Midbrain (tissue), 1 donor: ENCODE results near the gene PASK.

Experiments used
- DNase-seq: peaks from one replicate; lab custom pipeline; 2025; lab: John Stamatoyannopoulos, UW

PASK gene

GRCh38 chr2:241179899-241180298 lies 30.6 kb upstream of the PASK start:
- no peak for DNase-seq

GRCh38 chr2:241178961-241179360 lies 29.7 kb upstream of the PASK start:
- DNase-seq, result no peak

DNA sequence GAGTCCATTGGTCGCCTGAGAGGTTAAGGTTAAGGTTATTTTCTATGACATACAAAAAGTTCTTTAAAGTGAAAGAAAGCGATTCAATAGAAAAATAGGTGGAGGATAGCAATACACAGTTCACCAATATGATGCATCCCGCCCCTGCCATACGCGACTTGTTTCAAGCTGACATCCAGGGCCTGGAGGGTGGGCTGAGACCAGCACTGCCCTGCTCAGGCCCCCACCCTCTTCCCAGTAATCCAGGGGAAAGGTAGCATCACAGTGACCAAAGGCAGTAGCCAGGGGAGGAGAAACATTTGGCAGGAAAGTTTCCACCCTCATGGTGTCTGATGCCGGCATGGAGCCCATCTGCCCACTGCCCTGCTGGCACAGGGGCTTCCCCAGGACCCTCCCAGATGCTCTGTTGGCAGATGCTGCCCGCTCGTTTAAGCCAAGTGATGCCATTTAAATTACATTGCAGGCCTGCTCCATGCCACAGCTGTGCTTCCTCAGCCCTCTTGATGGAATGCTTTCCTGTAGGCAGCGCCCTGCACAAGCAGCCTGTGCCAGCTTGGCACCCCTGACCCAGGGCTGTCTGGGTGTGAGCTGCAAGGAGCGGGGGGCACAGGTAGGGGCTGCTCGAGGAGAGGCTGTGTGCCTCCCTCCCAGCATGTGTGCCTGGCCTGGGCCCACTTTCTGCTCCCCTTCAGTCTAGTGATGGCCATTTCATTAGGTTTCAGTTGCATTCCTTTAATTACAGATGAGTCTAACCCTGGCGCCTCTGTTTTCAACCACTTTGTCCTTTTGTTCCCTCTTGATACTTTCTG lies 28.5 kb upstream of the PASK start:
- DNase-seq, result no peak

- no peak for DNase-seq
These were observed 24.3 kb upstream of the PASK start for GRCh38 chr2:241173557-241173956.

DNA sequence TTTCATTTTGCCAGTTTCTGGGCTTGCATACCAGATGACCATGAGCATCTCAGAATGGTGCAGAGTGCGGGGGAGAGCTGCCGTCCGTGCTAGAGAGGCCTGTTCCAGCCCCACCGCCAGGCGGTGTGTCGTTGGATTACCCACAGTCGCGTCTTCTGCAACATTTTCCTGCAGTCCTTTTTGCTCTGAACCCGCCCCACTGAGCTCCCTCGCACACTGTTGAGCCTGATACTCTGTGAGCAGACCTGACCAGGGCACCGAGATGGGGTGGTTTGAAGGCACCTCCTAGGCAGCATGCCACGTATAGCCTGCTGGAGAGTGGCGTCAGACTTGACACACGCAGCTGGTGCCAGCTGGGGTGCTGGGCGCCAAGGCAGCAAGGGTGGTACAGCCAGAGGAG lies 19.1 kb upstream of the PASK start:
- DNase-seq, result no peak

- no peak for DNase-seq
These were observed 14.4 kb upstream of the PASK start for GRCh38 chr2:241163601-241164118.

DNA sequence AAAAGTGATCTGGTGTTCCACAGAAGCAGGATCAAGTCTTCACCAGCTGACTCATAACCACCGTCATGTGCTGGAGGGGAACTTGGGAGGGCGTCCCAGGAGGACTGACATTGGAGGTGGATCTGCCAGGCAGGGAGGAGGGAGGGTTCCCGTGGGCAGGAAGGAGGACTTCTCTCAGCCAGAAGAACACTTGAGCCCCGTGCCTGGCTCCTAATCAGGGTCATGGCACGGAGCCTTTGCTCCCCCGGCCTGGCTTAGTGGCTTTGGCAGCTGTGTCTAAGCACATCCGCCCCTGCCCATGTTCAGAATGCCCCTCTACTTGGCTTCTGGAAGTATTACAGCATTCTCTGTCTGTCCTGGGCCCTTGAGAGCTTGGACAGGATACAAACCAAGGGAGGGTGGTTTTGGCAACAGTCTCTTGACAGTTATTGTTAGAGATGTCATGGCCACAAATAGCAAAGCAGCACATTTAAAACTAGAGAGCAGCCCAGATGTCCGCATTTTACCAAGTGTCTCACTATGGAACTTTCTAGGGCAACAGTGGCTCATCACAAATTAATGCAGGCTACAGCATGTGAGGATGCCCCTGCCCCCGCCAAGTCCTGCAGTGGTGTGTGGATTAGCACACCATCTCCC lies 12.5 kb upstream of the PASK start:
- peak; percentile 54 for DNase-seq

GRCh38 chr2:241160318-241160717 lies 11.0 kb upstream of the PASK start:
- DNase-seq, result no peak

- DNase-seq, result no peak
These were observed 9.8 kb upstream of the PASK start for GRCh38 chr2:241159116-241159515.

DNA sequence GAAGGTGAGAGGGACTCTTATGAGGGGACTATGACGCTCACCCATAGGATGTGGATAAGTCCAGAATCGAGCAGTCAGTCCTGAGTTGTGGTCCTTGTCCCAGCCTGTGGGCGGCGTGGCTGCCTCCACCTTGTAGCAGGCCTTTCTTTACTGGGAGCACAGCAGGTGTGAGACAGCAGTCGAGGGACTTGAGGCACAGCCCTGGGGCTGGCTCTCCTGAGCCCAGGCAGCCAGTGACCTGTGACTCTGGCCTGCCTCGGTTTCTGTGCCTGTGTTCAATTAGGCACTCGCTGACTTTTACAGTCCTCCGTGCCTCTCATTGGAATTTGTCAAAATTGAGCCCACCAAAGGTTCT lies 9.3 kb upstream of the PASK start:
- DNase-seq, result no peak

DNA sequence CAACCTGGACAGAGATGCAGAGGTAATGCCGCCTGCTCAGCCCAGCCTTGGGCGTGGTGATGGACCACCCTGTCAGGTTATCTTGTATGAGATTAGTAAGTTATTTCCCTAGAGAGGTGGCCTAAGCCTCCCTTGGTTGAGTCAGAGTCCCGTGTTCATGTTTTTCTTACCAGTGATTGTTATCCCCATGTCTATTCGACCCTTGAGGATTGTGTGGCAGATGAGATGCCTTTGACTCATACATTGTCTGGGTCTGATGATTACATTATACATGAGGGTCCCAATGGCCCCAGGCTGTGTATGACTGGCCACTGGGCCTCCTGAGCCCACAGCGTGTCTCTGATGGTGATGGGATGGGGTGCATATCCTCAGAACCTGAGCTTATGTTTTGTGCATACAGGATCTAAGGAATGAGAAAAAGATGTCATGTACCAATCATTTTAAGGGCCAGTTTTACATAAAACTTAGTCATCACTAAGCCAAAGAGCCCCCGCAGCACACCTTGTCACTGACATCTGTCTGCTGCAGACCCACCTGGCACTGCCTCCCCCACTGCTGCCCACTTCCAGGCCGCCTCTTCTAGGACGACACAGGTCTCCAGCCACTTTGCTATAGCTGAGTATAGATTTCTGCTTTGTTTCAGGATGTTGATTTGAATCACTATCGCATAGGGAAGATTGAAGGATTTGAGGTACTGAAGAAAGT lies 8.7 kb upstream of the PASK start:
- DNase-seq, result no peak

GRCh38 chr2:241156971-241157441 lies 7.7 kb upstream of the PASK start:
- DNase-seq, result no peak

DNA sequence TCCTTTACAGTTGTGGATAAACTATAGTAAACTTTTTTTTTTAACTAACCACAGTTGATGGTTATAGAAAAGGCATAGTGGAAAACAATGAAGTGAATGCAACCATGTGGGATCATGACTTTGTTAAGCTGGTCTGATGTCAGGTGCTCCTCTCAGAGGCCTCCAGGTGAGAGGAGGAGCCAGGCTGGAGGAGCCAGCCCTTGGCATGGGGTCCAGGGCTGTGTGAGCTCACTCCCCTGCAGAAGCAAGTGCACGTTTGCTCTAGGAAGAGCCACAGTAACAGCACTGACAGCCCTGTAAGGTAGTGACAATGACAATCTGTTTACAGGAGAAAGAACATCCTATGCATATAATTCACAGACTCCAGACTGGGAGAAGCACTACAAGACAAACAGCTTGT lies 6.7 kb upstream of the PASK start:
- DNase-seq, result no peak

GRCh38 chr2:241154915-241155314 lies 5.6 kb upstream of the PASK start:
- no peak for DNase-seq

- DNase-seq, result no peak
These were observed 4.3 kb upstream of the PASK start for GRCh38 chr2:241153616-241154015.

DNA sequence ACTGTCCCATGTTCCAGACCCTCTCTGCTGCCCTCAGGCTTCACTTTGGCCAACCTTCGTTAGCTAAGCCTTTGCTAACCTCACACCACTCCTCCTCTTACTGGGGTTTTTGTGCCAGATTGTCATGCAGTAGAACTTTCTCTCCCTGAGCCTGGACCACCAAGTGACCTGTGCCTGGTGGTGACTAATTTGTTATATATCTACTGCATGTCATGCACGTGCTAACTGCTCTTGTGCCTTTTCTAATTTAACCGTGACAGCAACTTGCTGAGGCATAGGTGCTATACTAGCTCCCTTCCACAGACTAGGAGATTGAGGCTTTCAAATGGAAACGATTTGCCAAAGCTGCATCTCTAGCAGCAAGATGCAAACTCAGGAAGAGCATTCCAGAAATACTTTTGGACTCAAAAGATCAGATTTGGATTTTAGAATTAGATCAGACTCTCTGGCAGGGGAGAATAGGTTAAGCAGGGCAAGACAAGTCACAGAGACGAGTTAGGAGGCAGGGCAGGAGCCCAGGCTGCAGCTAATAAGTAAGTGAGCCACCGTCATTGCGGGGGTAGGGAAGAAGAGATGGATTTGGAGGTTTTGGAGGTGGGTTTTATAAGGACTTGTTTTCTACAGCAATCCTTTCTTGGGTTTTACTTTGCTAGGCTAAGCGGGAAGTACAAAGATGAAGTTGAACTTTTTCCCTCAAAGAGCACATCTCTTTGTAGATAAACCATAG lies 2.8 kb upstream of the PASK start:
- DNase-seq, result no peak

GRCh38 chr2:241150660-241151530 lies 1.6 kb upstream of the PASK start:
- peak; percentile 51 for DNase-seq

DNA sequence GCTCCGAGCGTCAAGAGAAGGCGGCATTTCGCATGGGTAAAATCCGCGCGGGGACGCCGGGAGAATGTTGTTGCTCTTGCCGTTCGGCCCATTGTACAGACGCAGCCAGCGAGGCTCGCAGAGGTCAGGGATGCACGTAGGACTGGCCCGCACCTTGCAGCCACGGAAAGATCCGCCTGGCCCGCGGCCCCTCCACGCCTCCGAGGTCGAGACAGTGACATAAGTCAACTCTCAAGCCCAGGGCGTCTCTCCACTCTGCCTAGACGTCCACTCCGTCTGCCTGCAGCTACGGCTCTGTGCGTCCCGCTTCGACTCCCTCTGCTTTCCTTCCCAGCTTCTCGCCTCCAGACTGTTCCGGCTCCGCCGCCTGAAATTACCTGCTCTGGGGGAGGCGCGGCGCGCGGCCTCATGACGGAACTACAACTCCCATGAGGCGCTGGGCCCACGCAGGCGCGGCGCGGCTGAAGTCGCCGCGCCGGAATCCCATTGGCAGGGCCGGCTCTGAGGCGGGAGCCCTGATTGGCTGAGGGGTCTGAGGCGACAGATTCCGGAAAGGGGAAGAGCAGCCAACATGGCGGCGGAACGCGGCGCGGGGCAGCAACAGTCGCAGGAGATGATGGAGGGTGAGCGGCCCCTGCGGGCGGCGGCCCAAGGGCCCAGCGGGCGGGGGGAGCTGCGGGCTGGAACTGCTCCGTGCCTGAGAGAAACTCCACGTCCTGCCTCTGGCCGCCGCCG lies 820 bp upstream of the PASK start, which contains the start of gene PPP1R7:
Gene PPP1R7, plus strand, starts transcription at position 543 of the 735 bp plus-strand sequence. Its CDS starts 29 bp downstream, at position 572.
- peak; percentile 96 for DNase-seq

DNA sequence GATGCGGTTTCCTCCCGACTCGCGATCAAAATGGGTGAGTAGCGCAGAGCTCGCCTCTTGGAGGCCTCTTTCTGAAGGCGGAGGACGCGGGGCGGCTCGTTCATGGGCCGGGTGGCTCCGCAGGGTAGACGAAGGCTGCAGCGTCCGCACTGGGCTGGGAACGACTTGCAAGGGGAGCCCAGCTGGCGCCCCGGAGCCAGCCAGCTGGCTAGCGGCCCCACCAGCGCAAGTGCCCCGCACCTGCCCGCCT lies 328 bp upstream of the PASK start:
- no peak for DNase-seq

DNA sequence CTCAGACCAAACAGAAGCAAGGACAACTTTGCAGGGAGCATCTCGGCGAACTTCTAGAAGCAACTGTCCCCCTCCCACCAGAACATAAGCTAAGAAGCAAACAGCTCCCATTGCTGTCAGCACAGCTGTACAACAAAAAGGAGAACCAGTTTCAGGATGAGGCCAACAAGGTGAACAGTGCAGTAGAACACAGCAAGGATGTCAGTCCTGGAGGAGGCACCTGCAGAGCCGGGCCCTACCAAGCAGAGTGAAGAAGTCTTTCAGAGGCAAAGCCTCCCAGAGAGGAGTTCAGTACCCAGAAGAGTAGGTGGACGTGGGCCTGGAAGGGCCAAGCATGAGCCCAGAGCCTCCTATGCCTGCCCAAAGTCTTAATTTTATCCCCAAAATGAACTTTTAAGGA lies 1.0 kb downstream of the PASK start:
- DNase-seq, result no peak

DNA sequence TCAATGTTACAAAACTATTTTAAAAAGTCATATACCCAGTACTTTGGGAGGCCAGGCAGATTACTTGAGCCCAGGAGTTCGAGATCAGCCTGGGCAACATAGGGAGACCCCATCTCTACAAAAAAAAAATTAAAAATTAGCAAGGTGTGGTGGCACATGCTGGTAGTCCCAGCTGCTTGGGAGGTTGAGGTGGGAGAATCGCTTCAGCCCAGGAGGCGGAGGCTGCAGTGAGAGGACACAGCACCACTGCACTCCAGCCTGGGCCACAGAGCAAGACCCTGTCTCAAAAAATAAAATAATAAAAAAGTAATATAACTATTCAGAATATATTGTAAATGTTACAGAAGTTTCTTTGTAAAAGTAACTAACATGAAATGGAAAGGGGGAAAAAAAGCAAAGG lies 1.9 kb downstream of the PASK start:
- no peak for DNase-seq
